Head of caudate nucleus (tissue), 42 donors: Measurements from ENCODE around the gene XAB2.

Experiments used
- DNase-seq, 42 donors: peaks; one replicate each; pipeline versions ENCODE4 v3.0.0 to v3.0.0-alpha.2; 2020 to 2021; ENCODE audit warnings: mixed read lengths in 7 of 42
- intact Hi-C: fragments of 100-400 bp; cut with DNase I; formaldehyde crosslinking; loops from one replicate; pipeline ENCODE4 v1.15.0; 2022

The XAB2 gene

DNA sequence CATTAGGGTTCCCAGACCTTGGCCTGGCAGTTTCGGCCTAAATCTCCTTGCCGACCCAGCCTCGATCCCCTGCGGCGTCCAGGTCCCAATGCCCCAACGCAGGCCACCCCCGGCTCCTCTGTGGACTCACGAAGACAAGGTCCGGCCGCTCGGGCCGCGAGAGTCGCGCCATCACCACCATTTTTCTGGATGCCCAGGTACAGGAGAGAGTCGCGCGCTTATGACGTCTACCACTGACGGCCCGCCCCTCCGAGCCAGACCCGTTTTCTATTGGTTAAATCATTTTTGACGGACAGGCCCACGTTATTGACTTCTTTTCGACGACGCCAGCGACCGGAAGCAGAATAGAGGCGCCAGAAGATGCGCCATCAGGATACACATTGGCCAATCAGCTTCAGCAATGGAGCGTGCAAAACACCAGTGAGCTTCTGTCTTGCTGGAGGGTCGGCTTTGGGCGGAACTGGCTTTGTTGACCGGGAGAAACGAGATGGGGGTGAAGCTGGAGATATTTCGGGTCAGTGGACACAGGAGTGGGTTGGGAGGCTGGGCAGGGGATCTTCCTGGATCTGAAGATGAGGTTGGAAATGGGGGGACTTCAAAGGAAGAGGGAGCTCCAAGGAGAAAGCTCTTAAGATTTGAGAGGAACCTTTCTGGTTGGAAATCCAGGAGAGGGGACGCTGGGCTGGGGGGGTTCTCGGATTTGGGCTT lies at the start of gene XAB2, which contains the start of gene PET100:
Gene XAB2 (minus strand): TSS at position 199 of the 708 bp plus-strand sequence. CDS start 18 bp downstream, at position 181.
Gene PET100 (plus strand): TSS at position 447 of the 708 bp plus-strand sequence. CDS start 41 bp downstream, at position 488.
- intact Hi-C loops = no loop called here
- peak; percentile 93 to 99 (median 98) for DNase-seq

DNA sequence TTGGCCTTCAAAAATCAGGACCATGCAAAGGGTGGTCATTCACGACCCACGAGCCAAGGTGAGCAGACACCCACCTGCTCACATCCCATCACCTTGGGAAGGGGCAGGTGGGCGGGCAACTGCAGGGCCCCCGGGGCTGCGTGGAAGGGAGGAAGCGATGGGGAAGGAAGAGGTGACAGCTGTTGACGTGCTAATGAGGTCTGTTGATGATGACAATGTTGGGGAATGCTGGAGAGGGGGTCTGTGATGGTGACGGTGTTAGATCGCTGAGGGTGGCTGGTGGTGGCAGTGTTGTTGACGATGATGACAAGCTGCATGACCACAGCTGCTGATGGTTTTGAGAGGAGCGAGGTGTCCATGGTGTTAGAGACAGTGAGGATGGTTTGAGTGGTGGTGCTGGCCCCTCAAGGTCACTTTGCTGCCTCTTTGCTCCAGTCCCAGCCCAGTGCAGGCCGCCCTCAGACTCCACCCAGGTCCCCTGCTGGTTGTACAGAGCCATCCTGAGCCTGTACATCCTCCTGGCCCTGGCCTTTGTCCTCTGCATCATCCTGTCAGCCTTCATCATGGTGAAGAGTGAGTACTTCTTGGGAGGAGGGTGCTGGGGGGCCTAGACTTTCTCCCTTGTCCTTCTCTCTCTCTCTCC lies 48.4 kb upstream of the XAB2 start:
- intact Hi-C loops = no loop called here
- DNase-seq = no peak

DNA sequence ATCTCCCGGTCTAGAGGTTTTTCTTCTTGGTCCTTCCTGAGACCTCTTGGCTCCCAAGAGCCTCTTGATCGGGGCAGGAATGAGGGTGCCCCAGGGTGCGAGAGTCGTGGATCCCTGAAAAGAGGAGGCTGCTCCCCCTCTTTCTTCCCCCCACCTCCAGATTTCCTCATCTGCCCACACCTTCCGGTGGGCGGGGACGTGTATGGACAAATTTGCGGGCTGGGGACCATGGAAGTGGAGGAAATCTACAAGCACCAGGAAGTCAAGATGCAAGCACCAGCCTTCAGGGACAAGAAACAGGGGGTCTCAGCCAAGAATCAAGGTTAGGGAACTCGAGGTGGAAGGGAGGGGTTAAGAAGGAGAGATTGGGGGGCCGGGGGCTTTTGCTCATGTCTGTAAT lies 47.5 kb upstream of the XAB2 start, which contains the start of gene MCEMP1:
Gene MCEMP1 (plus strand): TSS at position 237 of the 400 bp plus-strand sequence. CDS start 31 bp downstream, at position 268.
- intact Hi-C loops = no loop called here
- no peak for DNase-seq

DNA sequence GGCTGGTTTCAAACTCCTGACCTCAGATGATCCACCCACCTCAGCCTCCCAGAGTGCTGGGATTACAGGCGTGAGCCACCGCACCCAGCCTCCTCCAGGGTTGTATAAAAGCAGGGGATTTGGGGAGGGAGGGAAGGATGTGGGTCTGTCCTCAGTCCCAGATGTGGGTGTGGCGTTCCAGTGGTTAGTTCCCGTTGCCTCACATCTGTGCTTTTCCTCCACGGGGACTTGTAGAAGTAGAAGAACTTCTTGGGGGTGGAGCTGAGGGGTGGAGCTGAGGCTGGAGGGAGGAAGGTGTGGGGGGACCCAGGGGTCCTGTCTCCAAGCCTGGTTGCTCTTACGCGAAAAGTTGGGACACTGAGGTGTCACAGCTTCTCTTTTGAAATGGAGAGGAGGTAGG lies 47.0 kb upstream of the XAB2 start:
- intact Hi-C loops = no loop called here
- no peak for DNase-seq

DNA sequence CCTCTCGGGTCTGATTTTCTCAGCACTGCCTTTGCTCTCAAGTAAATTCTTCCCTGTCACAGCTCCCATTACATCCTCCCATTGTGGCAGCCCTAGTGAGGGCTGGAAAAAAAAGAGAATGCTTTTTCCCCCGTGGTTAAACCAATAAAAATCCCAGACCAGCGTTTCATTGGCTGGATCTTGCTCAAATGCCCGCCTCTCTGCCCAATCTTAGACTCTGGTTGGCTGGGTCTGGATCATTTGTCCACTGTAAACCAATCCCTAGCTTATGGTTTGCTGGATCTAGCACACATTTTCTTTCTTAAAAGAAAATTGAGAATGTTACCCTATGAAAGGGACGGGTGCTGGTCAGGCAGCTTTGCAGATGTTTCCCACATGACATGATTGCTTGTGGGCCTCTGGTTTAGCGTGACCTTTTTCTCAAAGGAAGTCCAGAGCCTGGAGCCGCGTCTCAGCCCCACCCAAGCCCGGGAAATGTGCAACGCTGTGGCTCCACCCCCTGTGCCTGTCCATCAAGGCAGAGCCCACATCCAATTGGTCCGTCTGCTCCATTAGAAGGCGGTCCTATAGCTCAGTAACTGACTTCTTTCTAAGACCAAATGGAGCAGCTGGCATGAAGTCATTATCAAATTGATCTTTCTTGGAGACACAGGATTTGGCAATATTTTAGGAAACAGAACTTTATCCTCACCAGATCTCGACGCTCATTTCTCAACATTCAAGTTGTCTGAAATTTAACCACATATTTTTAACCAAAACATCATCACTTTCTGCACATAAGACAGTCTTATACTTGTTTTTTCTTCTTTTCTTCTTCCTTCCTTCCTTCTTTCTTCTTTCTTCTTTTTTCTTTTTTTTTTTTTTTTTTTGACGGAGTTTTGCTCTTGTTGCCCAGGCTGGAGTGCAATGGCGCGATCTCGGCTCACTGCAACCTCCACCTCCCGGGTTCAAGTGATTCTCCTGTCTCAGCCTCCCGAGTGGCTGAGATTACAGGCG lies 45.0 kb upstream of the XAB2 start:
- intact Hi-C loops = no loop called here
- DNase-seq = peak in 35 of 42 donors; percentile 14 to 70 (median 45)

DNA sequence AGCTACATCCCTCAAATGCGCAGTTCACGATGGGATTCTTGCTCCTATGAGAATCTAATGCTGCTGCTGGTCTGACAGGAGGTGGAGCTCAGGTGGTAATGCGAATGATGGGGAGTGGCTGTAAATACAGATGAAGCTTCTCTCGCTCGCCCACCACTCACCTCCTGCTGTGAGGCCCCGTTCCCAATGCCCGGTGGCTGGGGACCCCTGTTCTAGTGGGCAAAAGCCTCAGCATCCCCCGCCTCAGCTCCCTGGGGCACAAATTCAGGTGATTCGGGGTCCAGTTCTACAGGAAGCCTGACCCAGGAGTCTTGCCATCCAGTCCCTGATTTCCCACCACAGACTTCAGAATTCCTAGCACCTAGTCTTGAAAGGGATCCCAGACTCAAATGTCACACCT lies 43.2 kb upstream of the XAB2 start:
- intact Hi-C loops = no loop called here
- no peak for DNase-seq

DNA sequence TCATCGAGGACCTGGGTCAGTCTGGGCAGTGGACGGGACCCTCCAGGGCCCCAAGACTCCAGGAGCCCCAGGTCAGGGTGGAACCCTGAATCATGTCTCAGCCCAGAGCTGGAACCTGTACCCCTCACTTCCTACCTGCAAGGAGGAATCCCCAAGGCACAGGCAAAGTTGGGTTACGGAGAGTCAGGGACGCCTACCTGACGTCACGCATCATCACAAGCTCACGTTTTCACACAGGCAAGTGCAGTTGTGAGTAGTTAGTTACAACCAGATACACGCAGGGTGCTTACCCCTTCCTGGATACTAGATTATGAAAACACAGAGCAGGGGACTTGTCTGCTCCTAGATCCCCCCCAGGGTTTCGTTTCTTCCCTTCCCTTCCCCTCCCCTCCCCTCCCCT lies 41.4 kb upstream of the XAB2 start:
- intact Hi-C loops = no loop called here
- DNase-seq = no peak

DNA sequence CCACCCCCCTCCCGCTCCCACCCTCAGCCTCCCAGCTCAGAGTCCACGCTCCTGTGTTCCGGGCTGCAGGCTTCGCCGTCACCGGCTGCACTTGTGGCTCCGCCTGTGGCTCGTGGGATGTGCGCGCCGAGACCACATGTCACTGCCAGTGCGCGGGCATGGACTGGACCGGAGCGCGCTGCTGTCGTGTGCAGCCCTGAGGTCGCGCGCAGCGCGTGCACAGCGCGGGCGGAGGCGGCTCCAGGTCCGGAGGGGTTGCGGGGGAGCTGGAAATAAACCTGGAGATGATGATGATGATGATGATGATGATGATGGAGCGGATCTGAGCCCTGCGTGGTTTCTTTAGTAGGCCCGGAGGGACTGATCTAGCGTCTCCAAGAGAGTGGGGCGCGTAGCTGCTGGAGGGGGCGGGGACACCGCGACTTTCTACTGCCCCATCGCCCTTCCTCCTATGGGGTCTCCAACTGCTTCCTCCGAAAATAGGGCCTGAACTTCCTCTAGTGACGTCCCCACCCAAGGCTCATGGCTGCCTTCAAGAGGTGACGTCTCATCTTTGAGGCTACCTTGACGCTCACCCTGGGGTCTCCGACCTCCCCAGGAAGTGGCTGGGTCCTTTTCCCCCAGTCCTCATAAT lies 40.9 kb upstream of the XAB2 start:
- peak; percentile 26 to 83 (median 60) for DNase-seq
- intact Hi-C loops = no loop called here

DNA sequence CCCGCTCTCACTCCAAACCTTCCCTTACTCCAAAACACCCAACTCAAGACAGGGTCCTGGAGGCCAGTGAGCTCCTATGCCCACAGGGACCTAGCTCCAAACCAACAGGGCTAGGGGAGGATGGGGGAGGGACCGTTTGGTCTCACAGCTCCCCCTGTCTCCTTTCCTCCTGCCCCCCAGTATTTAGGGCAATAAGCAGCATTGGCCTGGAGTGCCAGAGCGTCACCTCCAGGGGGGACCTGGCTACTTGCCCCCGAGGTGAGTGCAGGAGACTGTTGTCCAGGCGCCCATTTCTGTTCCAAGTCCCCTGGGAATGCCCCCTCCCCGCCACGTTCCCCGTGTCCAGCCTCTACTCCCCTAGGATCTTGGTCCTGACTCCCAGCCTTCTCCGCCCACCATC lies 40.3 kb upstream of the XAB2 start:
- intact Hi-C loops = no loop called here

DNA sequence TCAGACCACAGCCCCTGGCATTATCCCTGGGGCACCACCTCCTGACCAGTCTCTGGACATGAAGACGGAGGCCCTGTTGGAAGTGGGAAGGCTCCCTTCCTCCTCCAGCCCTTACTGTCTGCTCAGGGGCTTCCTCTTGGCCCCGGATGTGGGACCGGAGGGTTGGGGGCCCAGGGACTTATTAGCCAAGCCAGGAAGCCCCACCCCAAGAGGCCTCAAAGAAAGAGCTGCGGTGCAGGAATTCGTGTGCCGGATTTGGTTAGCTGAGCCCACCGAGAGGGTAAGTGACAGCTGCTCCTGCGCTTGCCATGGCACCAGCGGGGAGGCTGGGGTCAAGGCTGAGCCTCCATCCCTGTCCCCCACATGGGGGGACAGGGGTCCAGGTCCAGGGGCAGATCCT lies 39.5 kb upstream of the XAB2 start, which contains the start of gene RETN:
Gene RETN (plus strand): TSS at position 208 of the 400 bp plus-strand sequence. CDS start 278 bp downstream, outside the sequence.
- no peak for DNase-seq
- intact Hi-C loops = no loop called here

More for the DNA sequence above, 40.3 kb upstream of the XAB2 start:
- DNase-seq = no peak

DNA sequence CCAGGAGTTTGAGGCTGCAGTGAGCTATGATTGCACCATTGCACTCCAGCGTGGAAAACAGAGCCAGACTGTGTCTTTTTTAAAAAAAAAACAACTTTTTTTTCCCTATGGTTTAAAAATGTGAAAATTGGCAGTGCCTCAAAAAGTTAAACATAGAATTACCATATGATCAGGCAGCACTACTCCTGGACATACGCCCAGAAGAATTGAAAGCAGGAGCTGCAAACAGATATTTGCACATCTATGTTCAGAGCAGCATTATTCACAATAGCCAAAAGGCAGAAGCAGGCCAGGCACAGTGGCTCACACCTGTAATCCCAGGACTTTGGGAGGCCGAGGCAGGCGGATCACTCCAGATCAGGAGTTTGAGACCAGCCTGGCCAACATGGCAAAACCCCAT lies 35.7 kb upstream of the XAB2 start:
- intact Hi-C loops = no loop called here
- no peak for DNase-seq

DNA sequence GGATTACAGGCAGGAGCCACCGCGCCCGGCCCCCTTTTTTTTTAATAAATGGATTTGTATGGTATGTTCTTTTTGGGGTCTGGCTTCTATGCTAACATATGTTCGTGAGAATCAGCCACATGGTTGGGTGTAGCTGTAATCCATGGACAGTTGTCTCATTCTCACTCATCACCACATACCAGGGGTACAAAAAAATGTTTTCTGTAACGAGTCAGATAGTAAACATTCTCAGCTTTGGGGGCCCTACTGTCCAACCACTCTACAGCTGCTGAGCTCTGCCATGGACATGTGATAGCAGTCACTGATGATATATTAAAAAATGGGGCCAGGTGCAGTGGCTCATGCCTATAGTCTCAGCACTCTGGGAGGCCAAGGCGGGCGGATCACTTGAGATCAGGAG lies 34.4 kb upstream of the XAB2 start:
- intact Hi-C loops = no loop called here
- no peak for DNase-seq

DNA sequence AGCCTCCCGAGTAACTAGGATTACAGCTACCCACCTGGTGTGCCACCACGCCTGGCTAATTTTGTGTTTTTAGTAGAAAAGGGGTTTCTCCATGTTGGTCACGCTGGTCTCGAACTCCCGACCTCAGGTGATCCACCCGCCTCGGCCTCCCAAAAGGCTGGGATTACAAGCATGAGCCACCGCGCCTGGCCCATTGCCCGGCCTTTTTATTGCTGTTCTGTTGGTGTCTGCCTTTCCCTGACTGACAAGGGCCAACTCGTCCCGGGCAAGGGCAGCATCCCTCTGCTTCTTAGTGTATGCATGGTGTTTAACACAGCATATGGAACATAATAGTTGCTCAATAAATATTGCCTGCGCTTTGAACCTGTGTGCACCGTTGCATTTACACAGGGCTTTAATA lies 33.3 kb upstream of the XAB2 start:
- intact Hi-C loops = no loop called here
- DNase-seq = no peak

DNA sequence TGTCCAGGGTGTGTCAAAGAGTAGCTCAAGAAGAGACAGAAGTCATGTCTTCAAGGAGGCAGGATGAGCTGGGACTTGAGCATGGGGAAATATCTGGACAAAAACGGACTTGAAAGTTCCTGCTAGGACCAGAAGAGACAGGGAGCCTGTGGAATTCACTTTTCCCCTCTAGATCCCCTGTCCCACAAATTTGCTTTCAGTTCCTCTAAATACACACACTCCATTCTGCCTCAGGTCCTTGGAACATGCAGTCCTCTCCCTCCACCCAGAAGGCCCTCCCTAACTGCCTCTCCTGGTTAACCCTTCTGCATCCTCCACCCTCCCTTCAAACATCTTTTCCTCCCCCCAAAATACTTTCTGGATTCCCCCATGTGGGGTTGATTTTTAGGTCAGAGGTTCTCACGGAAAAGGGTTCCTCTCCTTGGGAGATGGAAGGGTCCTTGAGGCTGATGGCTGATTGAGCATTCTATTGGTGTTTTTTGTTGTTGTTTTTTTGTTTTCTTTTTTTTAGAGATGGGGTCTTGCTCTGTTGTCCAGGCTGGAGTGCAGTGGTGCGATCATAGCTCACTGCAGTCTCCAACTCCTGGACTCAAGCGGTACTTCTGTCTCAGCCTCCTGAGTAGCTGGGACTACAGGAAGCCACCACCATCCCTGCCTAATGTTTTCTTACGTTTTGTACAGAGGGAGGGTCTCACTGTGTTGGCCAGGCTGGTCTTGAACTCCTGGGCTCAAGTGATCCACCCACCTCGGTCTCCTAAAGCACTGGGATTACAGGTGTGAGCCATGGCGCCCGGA lies 32.6 kb upstream of the XAB2 start:
- no peak for DNase-seq
- intact Hi-C loops = no loop called here

DNA sequence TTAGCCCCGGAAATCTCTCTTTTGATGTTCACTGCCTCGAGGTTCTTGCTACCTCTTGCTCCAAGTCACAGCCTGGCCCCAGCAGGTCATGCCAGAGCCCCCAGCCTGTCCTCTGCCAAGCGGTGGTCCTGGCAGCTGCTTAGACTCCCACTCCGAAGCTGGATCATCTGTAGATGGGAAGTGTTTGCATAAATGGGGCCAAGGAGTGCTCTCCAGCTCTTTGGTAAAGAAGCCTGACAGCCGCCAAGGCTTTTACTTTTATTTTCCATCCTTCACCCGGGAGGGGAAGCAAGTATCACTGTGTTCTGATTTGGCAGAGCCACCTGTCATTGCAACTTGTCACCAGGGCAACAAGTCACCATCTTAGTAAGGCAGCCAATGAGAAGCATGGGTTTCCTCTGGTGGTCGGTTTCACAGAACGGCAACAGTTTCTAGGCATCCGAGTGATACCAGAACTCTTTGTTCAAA lies 28.9 kb upstream of the XAB2 start:
- DNase-seq = peak in 19 of 42 donors; percentile 19 to 69 (median 37)
- intact Hi-C loops = no loop called here

DNA sequence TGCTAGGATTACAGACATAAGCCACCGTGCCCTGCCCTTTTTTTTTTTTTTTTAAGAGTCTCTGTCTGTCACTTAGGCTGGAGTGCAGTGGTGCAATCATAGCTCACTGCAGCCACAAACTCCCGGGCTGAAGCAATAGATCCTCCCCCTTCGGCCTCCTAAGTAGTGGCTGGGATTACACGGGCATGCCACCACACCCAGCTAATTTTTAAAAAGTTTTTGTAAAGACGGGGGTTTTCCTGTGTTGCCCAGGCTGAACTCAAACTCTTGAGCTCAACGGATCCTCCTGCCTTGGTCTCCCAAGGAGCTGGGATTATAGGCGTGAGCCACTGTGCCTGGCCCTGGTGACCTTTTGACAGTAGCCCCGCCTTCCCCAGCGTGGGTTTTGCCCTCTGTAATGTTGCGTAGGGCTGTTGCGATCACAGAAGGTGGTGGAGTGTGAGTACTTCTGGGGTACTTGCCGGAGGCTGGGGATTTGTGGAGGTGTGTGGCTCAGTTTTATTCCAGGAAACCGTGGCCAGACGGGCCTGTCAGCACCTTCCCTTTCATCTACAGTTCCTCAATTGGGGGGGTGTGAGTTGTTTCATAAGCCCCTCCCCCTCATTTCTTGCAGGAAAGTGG lies 27.9 kb upstream of the XAB2 start:
- no peak for DNase-seq
- intact Hi-C loops = no loop called here

DNA sequence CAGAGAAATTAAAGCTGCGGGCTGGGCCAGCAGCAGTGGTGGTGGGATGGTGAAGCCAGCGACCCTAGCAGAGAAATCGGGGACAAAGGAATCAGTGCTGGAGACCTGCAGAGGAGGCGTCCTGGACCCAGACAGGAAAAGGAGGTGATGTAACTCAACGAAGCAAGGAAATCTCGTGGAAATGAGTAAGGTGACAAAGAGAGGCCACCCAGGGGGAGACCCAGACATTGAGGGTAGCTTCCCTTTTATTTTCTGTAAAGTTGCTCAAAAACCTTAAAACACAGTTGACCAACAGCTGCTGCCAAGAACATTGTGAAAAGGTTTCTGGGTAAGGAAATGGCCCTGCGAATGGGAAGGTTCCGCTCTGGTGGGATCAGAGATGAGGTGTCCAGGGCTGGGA lies 26.2 kb upstream of the XAB2 start:
- intact Hi-C loops = no loop called here
- no peak for DNase-seq

DNA sequence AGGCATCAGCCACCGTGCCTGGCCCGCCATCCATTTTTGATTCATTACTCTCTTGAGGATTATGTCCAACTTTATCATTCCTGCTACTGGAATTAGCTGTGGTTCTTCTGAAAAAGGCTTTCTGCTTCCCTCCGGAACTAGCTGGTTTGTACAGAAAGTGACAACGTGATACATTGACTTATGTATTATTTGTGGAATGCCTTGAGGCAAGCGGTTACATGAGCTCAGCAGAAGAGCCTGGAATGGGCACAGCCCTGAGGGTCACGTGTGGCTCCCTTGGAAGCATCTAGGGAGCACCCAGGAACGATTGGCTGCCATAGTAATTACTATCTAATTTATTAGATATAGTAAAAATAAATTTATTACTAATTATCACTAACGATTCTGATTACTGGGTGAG lies 25.1 kb upstream of the XAB2 start:
- no peak for DNase-seq
- intact Hi-C loops = no loop called here
